K562 (cell line): ENCODE measurements around the gene ZBP1. TPM values are rescaled to one million over a fixed set of nuclear protein-coding genes. Genes with fewer than 3 reads are reported as not detected.

Experiments used
- ATAC-seq: fragments of 200-7000 bp; cut with Tn5 transposase; 3 replicates; pipeline ENCODE4 v1.9.1; 2020; ENCODE audit warnings: moderate library complexity
- BruUV-seq: library from RNA; stranded (reverse); fragments of 400-500 nt; replicated peaks from 2 replicates; lab custom pipeline; 2021; lab: Mats Ljungman, UMichigan
- CTCF ChIA-PET: fragments of 300-600 bp; formaldehyde crosslinking; extraction: SDS; loops from one replicate; lab custom pipeline; 2021; ENCODE audit warnings: low intra/inter-chr PET ratio; lab: Yijun Ruan, JAX
- POLR2A ChIA-PET: fragments of 300-600, 350-650 bp; sonication (Branson Sonifier 250); formaldehyde crosslinking; extraction: SDS; loops from one replicate; lab custom pipeline; 2021; ENCODE audit warnings: antibody characterized with exemption, inconsistent platforms; lab: Yijun Ruan, JAX
- DNase-seq, 4 experiments: peaks; one replicate each; pipeline versions ENCODE4 v3.0.0 to v3.0.0-alpha.2; 2011 to 2018; ENCODE audit warnings: low spot score in 3 of 4, mixed read lengths in 3 of 4; ENCODE audit errors: extremely low read depth in 1 of 4
- FAIRE-seq: peaks from 2 replicates; lab custom pipeline; 2011; peaks lifted over from hg19 to GRCh38; lab: Jason Lieb, UNC
- H2AFZ ChIP-seq: 2 replicates; pipeline ENCODE4 v1.6.0; 2011; ENCODE audit warnings: low read depth, low read length, control low read depth, inconsistent platforms
- H3K27ac ChIP-seq: fragments of 200-600 bp; 3 replicates; pipeline ENCODE4 v1.8.0; 2011; ENCODE audit warnings: low read depth, mild to moderate bottlenecking, control low read depth, inconsistent platforms, low read length, moderate library complexity, mixed read lengths; ENCODE audit errors: extremely low read depth
- H3K27me3 ChIP-seq, 2 experiments: fragments of 300-600 bp in 1 of 2; 2 replicates in 1 of 2; 3 replicates in 1 of 2; pipeline versions ENCODE4 v1.6.0 to v1.8.0; 2011; ENCODE audit warnings: inconsistent platforms in 2 of 2, low read length in 2 of 2, mild to moderate bottlenecking in 1 of 2, mixed read lengths in 1 of 2, moderate library complexity in 1 of 2; ENCODE audit not compliant: control insufficient read depth in 2 of 2, insufficient read depth in 2 of 2
- H3K36me3 ChIP-seq: fragments of 300-600 bp; 3 replicates; pipeline ENCODE4 v1.8.0; 2011; ENCODE audit warnings: mild to moderate bottlenecking, low read length, inconsistent platforms; ENCODE audit not compliant: control insufficient read depth, insufficient read depth
- H3K4me1 ChIP-seq, 2 experiments: fragments of 200-600 bp in 1 of 2; replicated peaks in 1 of 2; 2 replicates in 1 of 2; 3 replicates in 1 of 2; pipeline versions ENCODE4 v1.5.1 to v1.8.0; 2011; ENCODE audit warnings: inconsistent platforms in 2 of 2, low read length in 2 of 2, mild to moderate bottlenecking in 1 of 2, mixed read lengths in 1 of 2, moderate library complexity in 1 of 2; ENCODE audit not compliant: control insufficient read depth in 2 of 2, insufficient read depth in 2 of 2
- H3K4me2 ChIP-seq: 2 replicates; pipeline ENCODE4 v1.6.1; 2011; ENCODE audit warnings: low read length, control low read depth, inconsistent platforms, mixed read lengths; ENCODE audit not compliant: insufficient read depth
- H3K4me3 ChIP-seq: fragments of 200-600 bp; sonication (generic), shearing (Covaris generic); 2 replicates; pipeline ENCODE4 v1.5.1; 2016; ENCODE audit warnings: control low read depth, inconsistent platforms
- H3K79me2 ChIP-seq: fragments of 200-600 bp; 3 replicates; pipeline ENCODE4 v1.8.0; 2011; ENCODE audit warnings: low read length, inconsistent platforms; ENCODE audit not compliant: control insufficient read depth, insufficient read depth
- H3K9ac ChIP-seq, 2 experiments: 2 replicates each; pipeline versions ENCODE4 v1.6.0 to v1.6.1; 2011; ENCODE audit warnings: low read depth in 2 of 2, low read length in 2 of 2, control low read depth in 1 of 2, inconsistent platforms in 1 of 2, mild to moderate bottlenecking in 1 of 2, mixed read lengths in 1 of 2; ENCODE audit not compliant: insufficient read depth in 1 of 2
- H3K9me1 ChIP-seq: one replicate; pipeline ENCODE4 v1.6.0; 2011; ENCODE audit warnings: inconsistent platforms, mild to moderate bottlenecking, low read length, moderate library complexity; ENCODE audit not compliant: control insufficient read depth, insufficient read depth
- H3K9me3 ChIP-seq: replicated peaks from 2 replicates; pipeline ENCODE4 v1.5.1; 2011; ENCODE audit warnings: low read depth, low read length, inconsistent platforms; ENCODE audit not compliant: control insufficient read depth, insufficient read depth
- H4K20me1 ChIP-seq: replicated peaks from 2 replicates; pipeline ENCODE4 v1.6.1; 2011; ENCODE audit warnings: low read length, inconsistent platforms, mixed read lengths; ENCODE audit not compliant: control insufficient read depth, insufficient read depth
- ETV1 ChIP-seq: fragments of 450-650 bp; conservative IDR thresholded peaks from 2 replicates; pipeline ENCODE4 v1.6.1; 2016; ENCODE audit warnings: missing genetic modification characterization, control low read depth, low read depth, missing compliant biosample characterization
- JUND ChIP-seq, 2 experiments: IDR thresholded peaks; 2 replicates in 1 of 2; 3 replicates in 1 of 2; pipeline ENCODE4 v1.6.1; 2011; ENCODE audit warnings: borderline replicate concordance in 2 of 2, low read depth in 2 of 2, low read length in 2 of 2, improper control_type of control experiment in 1 of 2, missing biosample characterization in 1 of 2, missing genetic modification characterization in 1 of 2, missing genetic modification reagents in 1 of 2
- MBD2 ChIP-seq: sonication (generic); IDR thresholded peaks from 2 replicates; pipeline ENCODE4 v1.6.1; 2016; ENCODE audit warnings: low read depth, borderline replicate concordance
- MED1 ChIP-seq: sonication (generic); formaldehyde crosslinking; IDR thresholded peaks from 2 replicates; pipeline ENCODE4 v1.8.1; 2023; ENCODE audit warnings: missing genetic modification reagents, borderline replicate concordance
- MIER1 ChIP-seq: fragments of 450-650 bp; IDR thresholded peaks from 2 replicates; pipeline ENCODE4 v1.6.1; 2016; ENCODE audit warnings: antibody characterized with exemption, mild to moderate bottlenecking, low read depth
- MTA3 ChIP-seq: fragments of 450-650 bp; formaldehyde crosslinking; IDR thresholded peaks from 2 replicates; pipeline ENCODE4 v1.6.1; 2017; ENCODE audit warnings: mild to moderate bottlenecking, borderline replicate concordance
- POLR2A ChIP-seq: fragments of 450-650 bp; conservative IDR thresholded peaks from 2 replicates; pipeline ENCODE4 v1.6.1; 2016
- RUNX1 ChIP-seq: sonication (generic); IDR thresholded peaks from 2 replicates; pipeline ENCODE4 v1.6.1; 2016; ENCODE audit warnings: antibody characterized with exemption, low read depth
- SIX5 ChIP-seq, 2 experiments: IDR thresholded peaks; 2 replicates each; pipeline ENCODE4 v1.6.1; 2011; ENCODE audit warnings: low read length in 2 of 2, borderline replicate concordance in 1 of 2, low read depth in 1 of 2, mild to moderate bottlenecking in 1 of 2, moderate library complexity in 1 of 2; ENCODE audit not compliant: insufficient read depth in 1 of 2
- SMAD2 ChIP-seq: fragments of 150-350 bp; IDR thresholded peaks from 2 replicates; pipeline ENCODE4 v1.6.1; 2014; ENCODE audit warnings: low read depth, mild to moderate bottlenecking, low read length
- ZNF780A ChIP-seq: fragments of 250-450 bp; sonication (Bioruptor Pico); IDR thresholded peaks from 2 replicates; pipeline ENCODE4 v1.5.0; 2021; ENCODE audit warnings: mild to moderate bottlenecking
- WGBS: fragments of 100-300 bp; shearing (Covaris generic); methylation state at CpG from one replicate; pipeline ENCODE4 v1.1.6; 2016; ENCODE audit warnings: low coverage, mixed read lengths; ENCODE audit not compliant: insufficient coverage; ENCODE audit errors: missing lambda C conversion rate; 5-methylcytosine and 5-hydroxymethylcytosine counted together
- in situ Hi-C: fragments of 300-500 bp; cut with MboI; formaldehyde crosslinking; loops from 4 replicates; pipeline ENCODE4 v1.15.0; 2018; ENCODE audit warnings: inconsistent platforms, mixed read lengths
- intact Hi-C: fragments of 100-400 bp; cut with micrococcal nuclease; formaldehyde crosslinking; loops from 2 replicates; pipeline ENCODE4 v1.14.2; 2022
- polyA plus RNA-seq, 8 experiments: library from polyadenylated mRNA; depleted of rRNA in 4 of 8; stranded (reverse) in 5 of 8; unstranded in 3 of 8; fragments of >200 nt; fragmentation: Nextera tagmentation in 2 of 8; fragmentation: Illumina TruSeq in 1 of 8; extraction: Ambion mirVana in 2 of 8; extraction: Trizol in 1 of 8; gene quantifications; 2 replicates each; pipeline versions ENCODE4 v1.2.1 to v1.2.3, GENCODE V29; 2011 to 2014; ENCODE audit warnings: inconsistent platforms in 1 of 8, missing spikeins in 1 of 8
- total RNA-seq, 7 experiments: library from RNA; depleted of rRNA in 6 of 7; stranded (reverse); fragments of >200 nt in 6 of 7; fragmentation: Illumina TruSeq in 2 of 7; extraction: Trizol in 2 of 7; gene quantifications; 2 replicates each; pipeline versions ENCODE4 v1.2.1 to v1.2.3, GENCODE V29; 2011 to 2021; ENCODE audit warnings: low replicate concordance in 1 of 7
- TF ChIP-seq, protein P1 (sequence below): sonication (generic); formaldehyde crosslinking; IDR thresholded peaks from 2 replicates; pipeline ENCODE4 v1.8.0; 2022; ENCODE audit warnings: mild to moderate bottlenecking, missing genetic modification reagents
- TF ChIP-seq, protein P2 (sequence below): sonication (generic); formaldehyde crosslinking; IDR thresholded peaks from 2 replicates; pipeline ENCODE4 v1.4.0; 2020; ENCODE audit warnings: mild to moderate bottlenecking, missing genetic modification reagents

ZBP1 gene
- total and polyA plus RNA-seq, 9 of the 15 experiments (the other 6 are each of a cell fraction or from before 2014, with no cell fraction given): not detected

DNA sequence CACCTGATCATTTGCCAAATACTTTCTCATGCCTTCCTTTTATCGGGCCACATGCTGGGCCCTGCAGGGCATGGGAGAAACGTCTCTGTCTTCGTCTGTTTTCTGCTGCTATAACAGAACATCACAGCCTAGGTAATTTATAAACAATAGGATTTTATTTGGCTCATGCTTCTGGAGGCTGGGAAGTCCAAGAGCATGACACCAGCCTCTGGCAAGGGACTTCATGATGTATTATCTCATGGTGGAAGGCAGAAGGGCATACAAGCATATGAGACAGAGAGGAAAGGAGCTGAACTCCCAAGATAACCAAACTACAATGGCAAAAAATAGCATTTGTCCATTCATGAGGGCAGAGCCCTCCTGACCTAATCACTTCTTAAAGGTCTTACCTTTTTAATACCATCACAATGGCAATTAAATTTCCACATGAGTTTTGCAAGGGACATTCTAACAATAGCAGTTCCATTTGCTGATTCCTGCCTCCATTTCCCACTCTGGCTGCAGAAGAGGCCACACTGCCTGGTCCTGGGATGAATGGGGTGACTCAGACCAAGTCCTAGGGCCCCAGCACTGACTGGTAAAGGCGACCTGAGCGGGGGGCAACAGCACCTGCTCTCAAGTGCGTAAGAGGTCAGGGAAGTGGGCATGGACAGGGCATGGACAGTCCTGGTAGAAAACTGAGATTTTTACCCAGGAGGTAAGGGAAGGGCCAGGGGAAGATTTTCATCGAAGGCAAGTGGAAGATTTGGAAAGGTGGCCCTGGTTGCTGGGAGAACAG, 5.1 kb upstream of the ZBP1 start (continued):
- TF ChIP-seq SMAD2: no peak
- TF ChIP-seq, protein P1, sequence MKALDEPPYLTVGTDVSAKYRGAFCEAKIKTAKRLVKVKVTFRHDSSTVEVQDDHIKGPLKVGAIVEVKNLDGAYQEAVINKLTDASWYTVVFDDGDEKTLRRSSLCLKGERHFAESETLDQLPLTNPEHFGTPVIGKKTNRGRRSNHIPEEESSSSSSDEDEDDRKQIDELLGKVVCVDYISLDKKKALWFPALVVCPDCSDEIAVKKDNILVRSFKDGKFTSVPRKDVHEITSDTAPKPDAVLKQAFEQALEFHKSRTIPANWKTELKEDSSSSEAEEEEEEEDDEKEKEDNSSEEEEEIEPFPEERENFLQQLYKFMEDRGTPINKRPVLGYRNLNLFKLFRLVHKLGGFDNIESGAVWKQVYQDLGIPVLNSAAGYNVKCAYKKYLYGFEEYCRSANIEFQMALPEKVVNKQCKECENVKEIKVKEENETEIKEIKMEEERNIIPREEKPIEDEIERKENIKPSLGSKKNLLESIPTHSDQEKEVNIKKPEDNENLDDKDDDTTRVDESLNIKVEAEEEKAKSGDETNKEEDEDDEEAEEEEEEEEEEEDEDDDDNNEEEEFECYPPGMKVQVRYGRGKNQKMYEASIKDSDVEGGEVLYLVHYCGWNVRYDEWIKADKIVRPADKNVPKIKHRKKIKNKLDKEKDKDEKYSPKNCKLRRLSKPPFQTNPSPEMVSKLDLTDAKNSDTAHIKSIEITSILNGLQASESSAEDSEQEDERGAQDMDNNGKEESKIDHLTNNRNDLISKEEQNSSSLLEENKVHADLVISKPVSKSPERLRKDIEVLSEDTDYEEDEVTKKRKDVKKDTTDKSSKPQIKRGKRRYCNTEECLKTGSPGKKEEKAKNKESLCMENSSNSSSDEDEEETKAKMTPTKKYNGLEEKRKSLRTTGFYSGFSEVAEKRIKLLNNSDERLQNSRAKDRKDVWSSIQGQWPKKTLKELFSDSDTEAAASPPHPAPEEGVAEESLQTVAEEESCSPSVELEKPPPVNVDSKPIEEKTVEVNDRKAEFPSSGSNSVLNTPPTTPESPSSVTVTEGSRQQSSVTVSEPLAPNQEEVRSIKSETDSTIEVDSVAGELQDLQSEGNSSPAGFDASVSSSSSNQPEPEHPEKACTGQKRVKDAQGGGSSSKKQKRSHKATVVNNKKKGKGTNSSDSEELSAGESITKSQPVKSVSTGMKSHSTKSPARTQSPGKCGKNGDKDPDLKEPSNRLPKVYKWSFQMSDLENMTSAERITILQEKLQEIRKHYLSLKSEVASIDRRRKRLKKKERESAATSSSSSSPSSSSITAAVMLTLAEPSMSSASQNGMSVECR: no peak
- TF ChIP-seq RUNX1: no peak

DNA sequence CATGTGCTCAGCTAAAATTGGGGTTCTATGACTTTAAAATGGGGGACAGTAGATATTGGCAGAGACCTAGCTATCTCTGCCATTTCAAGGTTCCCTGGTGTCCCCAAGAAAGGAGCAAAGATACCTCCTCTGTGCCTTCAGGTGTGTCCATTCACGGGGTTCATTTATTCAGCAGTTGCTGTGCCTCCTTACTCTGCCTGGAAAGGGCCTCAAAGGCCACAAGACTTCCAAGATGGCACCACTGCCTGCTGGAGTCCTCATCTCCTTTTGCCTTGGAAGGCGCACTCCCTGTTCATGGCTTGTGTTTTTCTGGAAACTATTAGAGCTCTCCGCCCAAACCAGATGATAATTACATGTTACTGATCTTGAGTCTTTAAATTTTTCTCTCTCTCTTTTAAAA, 3.9 kb upstream of the ZBP1 start:
- H3K9ac ChIP-seq: no peak overlapping the region
- H3K4me1 ChIP-seq: peaks cover 0 to 7% of the 10 kb centered on the region in 2 experiments; a peak in 1 of 5 replicates
- intact Hi-C loops (no loop called here), in situ Hi-C loops (loop anchor here (25.0 kb wide), 1 partner anchor 588 kb away; no protein-coding TSS in a partner anchor)
- no peak overlapping the region for H3K4me2 ChIP-seq
- no TSS peak for BruUV-seq
- H4K20me1 ChIP-seq: no peaks in the 10 kb centered on the region
- no peak overlapping the region for H3K27ac ChIP-seq
- ChIA-PET POLR2A (no interaction called here), CTCF (no interaction called here)
- H2AFZ ChIP-seq: no peak overlapping the region
- H3K36me3 ChIP-seq: no peaks in the 10 kb centered on the region
- FAIRE-seq (no peak), ATAC-seq (no peak), DNase-seq (no peak)
- H3K9me1 ChIP-seq: no peaks in the 10 kb centered on the region
- no peaks in the 10 kb centered on the region for H3K9me3 ChIP-seq
- H3K79me2 ChIP-seq: no peaks in the 10 kb centered on the region
- H3K4me3 ChIP-seq: no peak overlapping the region
- H3K27me3 ChIP-seq: peaks cover 22 to 47% of the 10 kb centered on the region in 2 experiments; a peak in 4 of 5 replicates
- 0% methylated on average over 3 of the region's 3 CpGs for WGBS
- no peak for TF ChIP-seq ZNF780A (CRISPR knock-in tag)
- TF ChIP-seq, protein P2, sequence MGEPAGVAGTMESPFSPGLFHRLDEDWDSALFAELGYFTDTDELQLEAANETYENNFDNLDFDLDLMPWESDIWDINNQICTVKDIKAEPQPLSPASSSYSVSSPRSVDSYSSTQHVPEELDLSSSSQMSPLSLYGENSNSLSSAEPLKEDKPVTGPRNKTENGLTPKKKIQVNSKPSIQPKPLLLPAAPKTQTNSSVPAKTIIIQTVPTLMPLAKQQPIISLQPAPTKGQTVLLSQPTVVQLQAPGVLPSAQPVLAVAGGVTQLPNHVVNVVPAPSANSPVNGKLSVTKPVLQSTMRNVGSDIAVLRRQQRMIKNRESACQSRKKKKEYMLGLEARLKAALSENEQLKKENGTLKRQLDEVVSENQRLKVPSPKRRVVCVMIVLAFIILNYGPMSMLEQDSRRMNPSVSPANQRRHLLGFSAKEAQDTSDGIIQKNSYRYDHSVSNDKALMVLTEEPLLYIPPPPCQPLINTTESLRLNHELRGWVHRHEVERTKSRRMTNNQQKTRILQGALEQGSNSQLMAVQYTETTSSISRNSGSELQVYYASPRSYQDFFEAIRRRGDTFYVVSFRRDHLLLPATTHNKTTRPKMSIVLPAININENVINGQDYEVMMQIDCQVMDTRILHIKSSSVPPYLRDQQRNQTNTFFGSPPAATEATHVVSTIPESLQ (CRISPR knock-in tag): no peak
- no peak for TF ChIP-seq POLR2A
- TF ChIP-seq ETV1 (tag): no peak
- no peak for TF ChIP-seq MIER1
- TF ChIP-seq MBD2: no peak
- no peak for TF ChIP-seq SIX5 (IDR thresholded peaks at IDR 0.05; ENCODE audit: borderline replicate concordance in 1 of 2, insufficient read depth in 1 of 2, low read depth in 1 of 2, low read length in 2 of 2)
- no peak for TF ChIP-seq JUND (IDR thresholded peaks at IDR 0.05; ENCODE audit: borderline replicate concordance, low read depth, low read length)
- no peak for TF ChIP-seq JUND (tag; IDR thresholded peaks at IDR 0.05; ENCODE audit: borderline replicate concordance, low read depth, low read length)
- no peak for TF ChIP-seq MTA3
- TF ChIP-seq MED1 (CRISPR knock-in tag): no peak
